Mammary epithelial cell (primary cell): Measurements from ENCODE around the gene SLMAP.

Experiments
- EZH2 ChIP-seq: IDR thresholded peaks from 2 replicates; pipeline ENCODE4 v1.6.1; 2012; ENCODE audit warnings: low read length, inconsistent platforms, borderline replicate concordance
- TF ChIP-seq, protein P1 (sequence below), 2 donors: IDR thresholded peaks in 1 of 2; conservative IDR thresholded peaks in 1 of 2; 2 replicates each; pipeline ENCODE4 v1.5.1; 2011 to 2012; ENCODE audit warnings: inconsistent platforms in 2 of 2, low read length in 2 of 2, mild to moderate bottlenecking in 2 of 2, control low read depth in 1 of 2, low read depth in 1 of 2; ENCODE audit not compliant: insufficient read depth in 1 of 2; ENCODE audit errors: extremely low read depth in 1 of 2

DNA sequence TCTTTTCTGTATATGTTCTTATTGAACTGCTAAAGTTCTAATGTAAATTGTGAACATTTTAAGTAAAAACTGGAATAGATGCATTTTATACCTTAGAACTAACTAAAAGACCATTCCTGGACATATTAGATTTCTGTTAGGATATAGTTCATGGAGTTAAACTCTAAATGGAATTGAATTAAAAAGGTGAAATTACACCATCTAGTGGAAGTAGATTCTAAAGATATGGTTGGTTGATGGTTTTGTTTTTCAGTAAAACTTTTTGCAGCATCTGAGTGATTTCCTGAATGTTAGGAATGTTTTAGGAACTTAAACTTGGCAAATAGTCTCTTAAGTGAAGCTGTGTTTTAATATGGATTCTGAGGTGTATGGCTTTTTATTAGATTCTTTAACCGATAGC, 96.8 kb downstream of the SLMAP start:
- TF ChIP-seq, protein P1, sequence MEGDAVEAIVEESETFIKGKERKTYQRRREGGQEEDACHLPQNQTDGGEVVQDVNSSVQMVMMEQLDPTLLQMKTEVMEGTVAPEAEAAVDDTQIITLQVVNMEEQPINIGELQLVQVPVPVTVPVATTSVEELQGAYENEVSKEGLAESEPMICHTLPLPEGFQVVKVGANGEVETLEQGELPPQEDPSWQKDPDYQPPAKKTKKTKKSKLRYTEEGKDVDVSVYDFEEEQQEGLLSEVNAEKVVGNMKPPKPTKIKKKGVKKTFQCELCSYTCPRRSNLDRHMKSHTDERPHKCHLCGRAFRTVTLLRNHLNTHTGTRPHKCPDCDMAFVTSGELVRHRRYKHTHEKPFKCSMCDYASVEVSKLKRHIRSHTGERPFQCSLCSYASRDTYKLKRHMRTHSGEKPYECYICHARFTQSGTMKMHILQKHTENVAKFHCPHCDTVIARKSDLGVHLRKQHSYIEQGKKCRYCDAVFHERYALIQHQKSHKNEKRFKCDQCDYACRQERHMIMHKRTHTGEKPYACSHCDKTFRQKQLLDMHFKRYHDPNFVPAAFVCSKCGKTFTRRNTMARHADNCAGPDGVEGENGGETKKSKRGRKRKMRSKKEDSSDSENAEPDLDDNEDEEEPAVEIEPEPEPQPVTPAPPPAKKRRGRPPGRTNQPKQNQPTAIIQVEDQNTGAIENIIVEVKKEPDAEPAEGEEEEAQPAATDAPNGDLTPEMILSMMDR (conservative IDR thresholded peaks at IDR 0.05 in 1 of 2, IDR thresholded peaks at IDR 0.05 in 1 of 2; ENCODE audit: extremely low read depth in 1 of 2, insufficient read depth in 1 of 2, low read depth in 1 of 2, low read length in 2 of 2): peak; percentile 13 to 39
- no peak for TF ChIP-seq EZH2
